Heart left ventricle (tissue), 16 donors: Measurements from ENCODE around the gene C11orf21. TPM values are rescaled to one million over a fixed set of nuclear protein-coding genes. Genes with fewer than 3 reads are reported as not detected.

Experiments
- ATAC-seq, 4 donors: fragments of 200-7000 bp; cut with Tn5 transposase; one replicate each; pipeline ENCODE4 v1.9.1; 2020 to 2022; ENCODE audit warnings: moderate library complexity in 4 of 4, mild to moderate bottlenecking in 3 of 4, moderate number of reproducible peaks in 1 of 4
- DNase-seq, 5 donors: peaks; one replicate each; pipeline ENCODE4 v3.0.0-alpha.2; 2020
- H3K27ac ChIP-seq, 12 donors: fragments of 200-600 bp; sonication (generic) in 4 of 12; one replicate each; pipeline versions ENCODE4 v1.5.0 to v1.8.0; 2016 to 2022; ENCODE audit warnings: mild to moderate bottlenecking in 2 of 12
- H3K27me3 ChIP-seq, 9 donors: fragments of 200-600 bp; sonication (generic) in 2 of 9; one replicate each; pipeline versions ENCODE4 v1.5.1 to v1.8.0; 2016 to 2022; ENCODE audit warnings: mild to moderate bottlenecking in 3 of 9
- H3K36me3 ChIP-seq, 9 donors: fragments of 200-600 bp; sonication (generic) in 2 of 9; one replicate each; pipeline versions ENCODE4 v1.5.0 to v1.8.0; 2018 to 2022; ENCODE audit warnings: mild to moderate bottlenecking in 2 of 9
- H3K4me1 ChIP-seq, 12 donors: fragments of 200-600 bp; sonication (generic) in 4 of 12; one replicate each; pipeline versions ENCODE4 v1.5.0 to v1.8.0; 2016 to 2022; ENCODE audit warnings: mild to moderate bottlenecking in 3 of 12
- H3K4me3 ChIP-seq, 12 donors: fragments of 200-600 bp; sonication (generic) in 4 of 12; one replicate each; pipeline versions ENCODE4 v1.5.0 to v1.8.0; 2017 to 2022; ENCODE audit warnings: mild to moderate bottlenecking in 9 of 12, moderate library complexity in 4 of 12
- H3K9me3 ChIP-seq, 12 donors: fragments of 200-600 bp; sonication (generic) in 4 of 12; one replicate each; pipeline versions ENCODE4 v1.5.0 to v1.8.0; 2016 to 2022; ENCODE audit warnings: mild to moderate bottlenecking in 1 of 12
- POLR2A ChIP-seq, 2 donors: fragments of 450-650 bp; IDR thresholded peaks; one replicate each; pipeline ENCODE4 v1.6.1; 2017; ENCODE audit warnings: antibody characterized with exemption in 2 of 2, mild to moderate bottlenecking in 2 of 2, moderate library complexity in 2 of 2
- WGBS, 4 donors: extraction: QIAGEN DNeasy Blood & Tissue Kit in 2 of 4; methylation state at CpG; one replicate each; pipeline versions ENCODE4 v1.1.5 to v1.1.7; 2013 to 2018; 5-methylcytosine and 5-hydroxymethylcytosine counted together
- intact Hi-C, 10 donors: fragments of 100-400 bp; cut with DNase I; formaldehyde crosslinking; loops; one replicate each; pipeline versions ENCODE4 v1.11.1 to v1.14.2; 2022
- polyA plus RNA-seq, 2 donors: library from polyadenylated mRNA; stranded (reverse); fragments of 200-250 nt; gene quantifications; one replicate each; pipeline ENCODE4 v1.2.3, GENCODE V29; 2013
- total RNA-seq, 9 donors: library from RNA; depleted of rRNA in 2 of 9; stranded (reverse); fragments of >200 nt in 2 of 9; fragmentation: NEBNext Ultra II Directional in 3 of 9; extraction: Animal tissue kit (Norgen Biotek cat#: 25700) in 3 of 9; gene quantifications; one replicate each; pipeline versions ENCODE4 v1.1.0 to v1.2.4, GENCODE V29; 2016 to 2023
- TF ChIP-seq, protein P1 (sequence below), 12 donors: fragments of 200-600 bp; sonication (generic) in 4 of 12; IDR thresholded peaks; one replicate each; pipeline versions ENCODE4 v1.5.0 to v1.8.0; 2018 to 2022; ENCODE audit warnings: antibody characterized with exemption in 12 of 12, mild to moderate bottlenecking in 5 of 12
- donor health status: ischemic (EF 13 %, LVEDD 7.1; RV severe dilation, severe dysfunction).
- donor health status: healthy with polysubstance abuse.
- donor health status: DM: no; HTN: yes; CAD: no.
- donor health status: DM: no; HTN: no; CAD: no.
- donor health status: ischemic (EF 25% LVEDD 6.9; RV normal size, moderate dysfunction).
- donor health status: ischemic (EF 25% LVEDD 5.7; RV mildly dilated, moderate dysfunction).
- donor health status: healthy.
- donor health status: DM: yes; HTN: yes; CAD: no.
- donor health status: ischemic (EF 35%, LVEDD 5.7; RV mildly dilated, moderate dysfunction).
- donor health status: nonischemic (EF 11% LVEDD 7.7; RV severe dilation, severe dysfunction).
- donor health status: DM: yes; HTN: yes; CAD: no.
- donor health status: PGD.
- donor health status: ischemic (EF 29% LVEDD 5.4; RV normal size, mild dysfunction).
- donor health status: nonischemic (EF 23%, LVEDD 6.1; RV moderate dilation, normal function).

Gene C11orf21
- total and polyA plus RNA-seq, 11 donors: 4.8 to 41.2 (median 29.9) TPM

DNA sequence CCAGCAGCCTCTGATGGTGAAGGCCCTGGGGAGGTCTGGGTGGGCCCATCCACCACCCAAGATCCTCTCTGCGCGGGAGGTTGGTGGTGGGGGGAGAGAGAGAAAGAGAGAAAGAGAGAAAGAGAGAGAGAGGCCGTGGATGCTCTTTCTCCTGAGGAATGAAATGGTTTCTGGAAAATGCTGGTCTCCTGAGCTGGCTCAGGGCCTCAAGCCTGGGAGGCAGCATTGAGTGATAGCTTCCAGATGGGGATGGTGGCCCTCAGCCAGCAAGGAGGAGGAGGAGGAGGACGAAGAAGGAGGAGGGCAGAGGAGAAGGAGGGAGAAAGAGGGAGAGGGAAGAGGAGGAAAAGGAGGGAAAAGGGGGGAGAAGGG is 4.7 kb upstream of the C11orf21 start:
- 15 to 23% (median 22%) methylated on average over 4 of the region's 4 CpGs for WGBS, 4 donors
- Histone ChIP-seq H3K4me1 (peaks cover 9 to 53% (median 32%) of the 10 kb centered on the region in 12 donors), H3K9me3 (no peaks in the 10 kb centered on the region), H3K4me3 (peak overlapping the region in 3 of 12 donors; percentile 17 to 35 (median 26)), H3K27me3 (no peaks in the 10 kb centered on the region), H3K36me3 (no peaks in the 10 kb centered on the region), H3K27ac (peak overlapping the region in 11 of 12 donors; percentile 65 to 98 (median 79))
- DNase-seq (peak; percentile 73 to 84 (median 81)), ATAC-seq (no peak)
- TF ChIP-seq POLR2A (IDR thresholded peaks at IDR 0.05): no peak
- TF ChIP-seq, protein P1, sequence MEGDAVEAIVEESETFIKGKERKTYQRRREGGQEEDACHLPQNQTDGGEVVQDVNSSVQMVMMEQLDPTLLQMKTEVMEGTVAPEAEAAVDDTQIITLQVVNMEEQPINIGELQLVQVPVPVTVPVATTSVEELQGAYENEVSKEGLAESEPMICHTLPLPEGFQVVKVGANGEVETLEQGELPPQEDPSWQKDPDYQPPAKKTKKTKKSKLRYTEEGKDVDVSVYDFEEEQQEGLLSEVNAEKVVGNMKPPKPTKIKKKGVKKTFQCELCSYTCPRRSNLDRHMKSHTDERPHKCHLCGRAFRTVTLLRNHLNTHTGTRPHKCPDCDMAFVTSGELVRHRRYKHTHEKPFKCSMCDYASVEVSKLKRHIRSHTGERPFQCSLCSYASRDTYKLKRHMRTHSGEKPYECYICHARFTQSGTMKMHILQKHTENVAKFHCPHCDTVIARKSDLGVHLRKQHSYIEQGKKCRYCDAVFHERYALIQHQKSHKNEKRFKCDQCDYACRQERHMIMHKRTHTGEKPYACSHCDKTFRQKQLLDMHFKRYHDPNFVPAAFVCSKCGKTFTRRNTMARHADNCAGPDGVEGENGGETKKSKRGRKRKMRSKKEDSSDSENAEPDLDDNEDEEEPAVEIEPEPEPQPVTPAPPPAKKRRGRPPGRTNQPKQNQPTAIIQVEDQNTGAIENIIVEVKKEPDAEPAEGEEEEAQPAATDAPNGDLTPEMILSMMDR (IDR thresholded peaks at IDR 0.05): no peak
- intact Hi-C loops: loop anchor here in 9 of 10 donors (5.0 to 10.0 kb wide), 8 partner anchors 71 to 588 kb away; partner anchors contain the start of genes TSSC4 (in 6 of the 9) and CD81 (in 1 of the 9)

DNA sequence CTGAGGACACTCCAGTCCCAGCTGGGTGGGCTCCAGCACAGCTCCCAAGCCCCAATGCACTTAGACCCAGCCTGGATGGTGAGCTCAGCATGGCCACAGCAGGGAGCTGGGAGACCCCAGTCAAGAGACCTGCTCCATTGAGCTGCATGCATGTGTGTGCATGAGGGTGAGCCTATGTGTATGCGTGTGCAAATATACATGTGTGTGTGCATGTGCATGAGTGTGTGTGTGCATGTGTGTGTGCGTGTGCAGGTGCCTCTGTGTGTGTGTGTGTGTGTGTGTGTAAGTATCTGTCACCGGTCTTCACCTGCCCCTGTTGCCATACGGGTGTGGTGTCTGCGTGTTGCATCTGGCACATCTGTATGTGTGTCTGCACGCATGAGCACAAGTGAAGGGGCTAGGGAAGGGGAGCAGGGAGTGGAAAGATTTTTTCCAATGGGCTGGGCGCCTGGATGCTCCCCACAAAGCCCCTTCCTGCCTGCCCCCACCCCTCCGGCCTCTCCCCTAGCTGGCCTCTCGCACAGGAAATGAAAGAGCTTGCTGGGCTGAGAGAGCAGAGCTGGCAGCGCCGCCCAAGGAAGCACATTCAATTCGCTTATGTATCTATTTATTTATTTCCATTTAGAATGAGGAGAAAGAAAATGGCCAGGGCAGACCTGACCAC is 4.2 kb upstream of the C11orf21 start:
- DNase-seq (peak in 2 of 5 donors; percentile 48 to 54), ATAC-seq (no peak)
- peak overlapping the region in 5 of 12 donors; percentile 9 to 35 (median 21) for H3K4me3 ChIP-seq
- intact Hi-C loops: loop anchor here (1.0 to 10.0 kb wide), 15 partner anchors 69 to 589 kb away; partner anchors contain the start of genes TSSC4 (in 8 of the 10) and CD81 (in 1 of the 10)
- H3K36me3 ChIP-seq: no peaks in the 10 kb centered on the region
- H3K9me3 ChIP-seq: no peaks in the 10 kb centered on the region
- no peaks in the 10 kb centered on the region for H3K27me3 ChIP-seq
- peaks cover 9 to 58% (median 32%) of the 10 kb centered on the region in 12 donors for H3K4me1 ChIP-seq
- 26 to 38% (median 31%) methylated on average over 11 to 12 of the region's 12 CpGs for WGBS, 4 donors
- no peak for TF ChIP-seq POLR2A (IDR thresholded peaks at IDR 0.05)
- TF ChIP-seq, protein P1 (IDR thresholded peaks at IDR 0.05): no peak
- H3K27ac ChIP-seq: peak overlapping the region in 11 of 12 donors; percentile 65 to 98 (median 87)

DNA sequence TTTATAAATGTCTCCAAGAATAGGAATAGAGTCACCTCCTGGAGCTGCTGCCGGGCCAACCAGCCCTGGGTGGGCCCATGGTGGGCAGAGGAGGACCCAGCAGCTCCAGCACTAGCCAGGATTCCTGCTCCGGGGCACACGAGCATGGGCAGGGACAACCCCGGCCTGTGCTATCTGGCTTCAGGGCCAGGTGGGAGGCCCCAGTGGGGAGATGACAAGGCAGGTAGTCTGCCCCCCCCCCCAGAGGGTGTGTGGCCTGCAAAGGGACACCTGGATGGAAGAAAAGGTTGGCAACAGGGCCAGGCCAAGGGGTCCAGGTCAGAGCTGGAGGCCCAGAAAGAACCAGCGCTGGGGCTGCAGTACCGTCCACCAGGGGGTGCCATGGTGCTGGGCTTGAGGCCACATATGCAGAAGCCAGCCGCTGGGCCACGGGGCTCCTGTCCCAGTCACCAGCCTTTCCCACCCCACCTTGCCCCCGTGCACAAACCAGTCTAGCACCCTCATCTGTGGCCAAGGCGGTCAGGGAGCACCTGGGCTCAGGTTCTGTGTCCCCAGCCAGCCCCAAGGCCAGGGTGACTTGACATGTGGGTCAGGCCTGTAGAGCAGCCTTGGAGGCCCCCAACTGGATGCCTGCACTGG is 3.5 kb upstream of the C11orf21 start:
- Histone ChIP-seq H3K4me1 (peaks cover 9 to 64% (median 32%) of the 10 kb centered on the region in 12 donors), H3K4me3 (peak overlapping the region in 6 of 12 donors; percentile 5 to 33 (median 20)), H3K27ac (peak overlapping the region in 11 of 12 donors; percentile 64 to 98 (median 88)), H3K36me3 (no peaks in the 10 kb centered on the region), H3K27me3 (no peaks in the 10 kb centered on the region), H3K9me3 (no peaks in the 10 kb centered on the region)
- DNase-seq (peak; percentile 86 to 95 (median 87)), ATAC-seq (peak in 3 of 4 donors; percentile 17 to 51 (median 47))
- no peak for TF ChIP-seq POLR2A (IDR thresholded peaks at IDR 0.05)
- TF ChIP-seq, protein P1 (IDR thresholded peaks at IDR 0.05): peak; percentile 85 to 97 (median 92)
- 10 to 27% (median 19%) methylated on average over 4 to 10 of the region's 10 CpGs for WGBS, 4 donors
- intact Hi-C loops: loop anchor here (1.0 to 10.0 kb wide), 15 partner anchors 70 to 590 kb away; partner anchors contain the start of genes TSSC4 (in 8 of the 10) and CD81 (in 1 of the 10)
